C4-2B (cell line): ENCODE data around the gene GMNN.

Source experiments
- H3K27ac ChIP-seq: fragments of 450-650 bp; 2 replicates; pipeline ENCODE4 v1.5.1; 2017
- CTCF ChIP-seq: fragments of 450-650 bp; conservative IDR thresholded peaks from 2 replicates; pipeline ENCODE4 v1.5.1; 2017; ENCODE audit warnings: mild to moderate bottlenecking
- ZFX ChIP-seq: fragments of 450-650 bp; IDR thresholded peaks from 2 replicates; pipeline ENCODE4 v1.6.1; 2017

Gene GMNN

GRCh38 chr6:24824142-24824938 lies 49.6 kb downstream of the GMNN start:
- TF ChIP-seq ZFX, result no peak
- H3K27ac ChIP-seq, result no peak overlapping the region

- no peak for TF ChIP-seq CTCF
- no peak for TF ChIP-seq ZFX
- no peak overlapping the region for H3K27ac ChIP-seq
Observed at GRCh38 chr6:24825130-24825630, 50.4 kb downstream of the GMNN start.

GRCh38 chr6:24827162-24827561 lies 52.4 kb downstream of the GMNN start:
- H3K27ac ChIP-seq, result no peak overlapping the region
- TF ChIP-seq ZFX (no peak), CTCF (no peak)

GRCh38 chr6:24827970-24828369 lies 53.2 kb downstream of the GMNN start:
- no peak overlapping the region for H3K27ac ChIP-seq
- TF ChIP-seq ZFX (no peak), CTCF (no peak)

- TF ChIP-seq CTCF, result peak; percentile 28
- no peak for TF ChIP-seq ZFX
- H3K27ac ChIP-seq, result no peak overlapping the region
Observed at GRCh38 chr6:24829657-24830056, 54.9 kb downstream of the GMNN start.

GRCh38 chr6:24831771-24832716 lies 57.3 kb downstream of the GMNN start:
- no peak for TF ChIP-seq CTCF
- TF ChIP-seq ZFX, result no peak
- H3K27ac ChIP-seq, result no peak overlapping the region

GRCh38 chr6:24832794-24833193 lies 58.1 kb downstream of the GMNN start:
- no peak for TF ChIP-seq CTCF
- no peak for TF ChIP-seq ZFX
- H3K27ac ChIP-seq, result no peak overlapping the region
